NOMO-1 treated with DMSO at 0.1 percent for 48 hours (cell line): ENCODE data around the gene DCP1B.

Source experiments
- DNase-seq: peaks from one replicate; lab custom pipeline; 2025; ENCODE audit not compliant: unreplicated experiment; lab: John Stamatoyannopoulos, UW

Gene DCP1B

GRCh38 chr12:2004113-2004929 lies at the start of gene DCP1B:
DCP1B (minus strand) TSS chr12:2004457; CDS start chr12:2004431, 26 bp downstream.
- DNase-seq = peak; percentile 99

- DNase-seq = no peak
These were observed 49.4 kb upstream of the DCP1B start for GRCh38 chr12:2053691-2054090.

- peak; percentile 28 for DNase-seq
These were observed 48.8 kb upstream of the DCP1B start, which contains the start of gene CACNA1C for GRCh38 chr12:2052826-2053678. CACNA1C (plus strand) TSS chr12:2052987; CDS start chr12:2053563, 576 bp downstream.

- no peak for DNase-seq
These were observed 47.7 kb upstream of the DCP1B start for GRCh38 chr12:2051700-2052621.

- peak; percentile 45 for DNase-seq
These were observed 45.6 kb upstream of the DCP1B start for GRCh38 chr12:2049604-2050540.

- DNase-seq = no peak
These were observed 43.5 kb upstream of the DCP1B start for GRCh38 chr12:2047752-2048151.

- no peak for DNase-seq
These were observed 42.7 kb upstream of the DCP1B start for GRCh38 chr12:2046957-2047356.

GRCh38 chr12:2044165-2044564 lies 39.9 kb upstream of the DCP1B start:
- no peak for DNase-seq

GRCh38 chr12:2043054-2043453 lies 38.8 kb upstream of the DCP1B start:
- DNase-seq = no peak

- no peak for DNase-seq
These were observed 34.8 kb upstream of the DCP1B start for GRCh38 chr12:2039034-2039433.

- DNase-seq = peak; percentile 84
These were observed 31.3 kb upstream of the DCP1B start for GRCh38 chr12:2035431-2036055.

- peak; percentile 80 for DNase-seq
These were observed 30.6 kb upstream of the DCP1B start for GRCh38 chr12:2034633-2035430.

- no peak for DNase-seq
These were observed 28.2 kb upstream of the DCP1B start for GRCh38 chr12:2032506-2032905.

GRCh38 chr12:2029851-2030250 lies 25.6 kb upstream of the DCP1B start:
- no peak for DNase-seq

- DNase-seq = no peak
These were observed 23.1 kb upstream of the DCP1B start for GRCh38 chr12:2027351-2027750.

GRCh38 chr12:2023365-2023764 lies 19.1 kb upstream of the DCP1B start:
- DNase-seq = no peak

- DNase-seq = no peak
These were observed 16.3 kb upstream of the DCP1B start for GRCh38 chr12:2020511-2020910.

GRCh38 chr12:2019126-2019525 lies 14.9 kb upstream of the DCP1B start:
- no peak for DNase-seq

- DNase-seq = no peak
These were observed 14.1 kb upstream of the DCP1B start for GRCh38 chr12:2018391-2018790.
